Urothelium cell line (cell line): Measurements from ENCODE around the gene PIGS.
A peak's percentile ranks its signal among the peaks of the same experiment; 100 is the strongest.
"Not testable (repeated sequence)": the region's sequence is repeated elsewhere in the genome, so short reads cannot be mapped to it uniquely, and the experiment has no call there.

Source experiments
- DNase-seq: peaks from one replicate; pipeline ENCODE4 v3.0.0; 2011; ENCODE audit warnings: low spot score, mixed read lengths
- FAIRE-seq: peaks from 2 replicates; lab custom pipeline; 2011; peaks lifted over from hg19 to GRCh38; lab: Jason Lieb, UNC

Gene PIGS

DNA sequence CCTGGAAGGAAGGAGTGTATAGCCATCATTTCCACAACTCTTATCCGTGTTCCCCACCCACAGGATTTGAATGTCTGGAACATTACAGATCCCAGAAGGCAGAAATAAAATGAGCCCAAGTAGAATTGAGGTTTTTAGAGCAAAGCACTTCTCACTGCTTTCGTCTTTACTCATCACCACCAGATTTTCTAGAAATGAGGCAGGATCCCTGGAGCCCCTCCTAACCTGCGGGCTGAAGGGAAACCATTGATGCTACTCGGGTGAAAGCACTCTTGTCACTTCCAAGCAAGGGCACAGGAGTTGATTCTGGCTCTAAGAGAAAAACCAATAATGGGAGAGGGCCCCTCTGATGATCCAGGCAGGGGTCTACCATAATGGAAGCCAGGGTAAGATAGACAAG lies 8.2 kb upstream of the PIGS start:
- DNase-seq (no peak), FAIRE-seq (no peak)

DNA sequence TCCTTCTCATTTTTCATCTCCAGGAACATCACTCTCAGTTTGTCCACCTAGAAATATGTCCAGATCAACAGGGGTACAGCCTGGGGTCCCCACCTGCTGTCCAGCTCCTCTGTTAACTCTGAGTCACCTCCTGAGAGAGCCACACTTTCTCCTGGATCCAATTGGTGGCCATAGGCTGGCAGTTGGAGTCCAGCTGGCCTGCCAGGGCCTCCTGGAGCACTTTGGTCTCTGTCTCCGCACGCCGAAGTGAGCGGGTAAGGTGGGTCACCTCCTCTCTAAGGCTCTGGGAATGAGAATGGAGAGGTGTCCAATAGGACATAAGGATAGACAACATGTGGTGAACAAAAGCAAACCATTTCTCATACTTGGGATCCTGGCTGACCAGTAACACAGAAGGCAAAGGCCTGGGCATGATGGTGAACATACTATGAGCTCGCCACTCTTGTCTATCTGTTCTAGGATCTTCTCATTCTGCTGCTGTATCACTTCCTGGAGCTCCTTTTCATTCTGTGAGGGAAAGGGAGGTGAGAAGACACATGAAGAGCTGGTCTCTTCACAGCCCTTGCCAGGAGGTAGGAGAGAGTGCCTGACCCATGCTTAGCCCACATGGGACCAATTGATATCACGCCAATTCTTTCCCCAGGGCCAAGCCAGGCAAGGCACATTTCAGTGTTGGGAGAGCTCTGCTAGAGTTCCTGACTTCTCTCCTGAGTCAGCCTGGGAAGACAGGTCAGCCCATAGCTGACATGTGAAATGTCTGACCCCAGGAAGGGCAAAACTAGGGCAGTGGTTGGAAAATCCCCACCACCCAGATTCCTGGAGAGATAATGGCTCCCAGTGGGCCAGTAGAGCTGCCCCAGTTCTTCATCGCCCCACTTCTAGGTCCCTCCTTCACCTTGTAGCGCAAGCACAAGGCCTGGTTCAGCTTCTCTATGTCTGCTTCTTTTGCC lies 7.2 kb upstream of the PIGS start:
- DNase-seq (no peak), FAIRE-seq (no peak)

DNA sequence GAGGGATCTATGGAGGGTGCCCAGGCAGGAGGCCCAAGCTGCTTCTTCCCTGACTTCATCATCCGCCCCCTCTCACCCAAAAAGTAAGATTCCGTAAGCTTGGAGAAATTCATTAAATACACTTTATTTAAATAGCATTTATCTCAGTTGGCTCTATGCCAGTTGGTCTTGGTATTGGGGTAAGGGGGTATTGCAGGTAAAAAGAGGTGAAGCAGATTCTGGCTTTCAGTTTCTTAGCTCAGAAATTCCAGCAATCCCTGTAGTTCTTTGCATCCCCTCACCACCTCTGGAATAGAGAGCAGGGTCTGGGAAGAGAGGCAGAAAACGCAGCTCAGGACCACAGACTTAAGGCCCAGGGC lies 6.1 kb upstream of the PIGS start:
- DNase-seq (no peak), FAIRE-seq (no peak)

DNA sequence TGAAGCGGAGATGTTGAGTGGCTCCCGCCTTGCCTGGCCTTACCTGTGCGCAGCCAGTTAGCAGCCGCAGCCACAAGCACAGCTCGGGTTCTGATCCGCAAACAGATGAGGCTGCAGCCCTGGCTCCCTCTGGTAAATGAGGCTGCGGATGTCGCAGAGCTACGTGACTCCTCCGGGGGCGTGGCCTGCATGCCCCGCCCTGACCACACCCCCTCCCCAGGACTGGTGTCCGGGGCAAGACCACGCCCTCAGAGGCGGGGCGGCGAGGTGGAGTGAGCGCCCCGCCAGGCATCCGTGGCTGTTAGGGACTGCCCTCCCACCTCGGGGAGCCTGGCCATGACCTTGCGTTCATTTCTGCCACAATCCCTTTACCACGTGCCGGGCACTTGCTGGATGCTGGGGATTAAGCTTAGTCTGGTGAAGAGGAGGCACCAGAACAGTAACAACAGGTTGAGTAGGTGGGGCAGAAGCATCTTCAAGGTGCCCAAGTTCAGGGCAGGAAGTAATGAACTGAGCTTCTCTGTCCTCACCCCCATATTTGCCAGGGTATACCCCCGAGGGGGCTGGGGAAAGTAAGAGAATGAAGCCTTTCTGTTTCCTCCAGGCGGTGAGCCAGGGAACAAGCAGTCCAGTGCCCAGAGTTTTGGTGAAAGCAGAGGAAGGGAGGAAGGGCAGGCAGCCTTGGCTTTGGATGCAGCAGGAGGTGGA lies 5.6 kb upstream of the PIGS start, which contains the start of gene ALDOC:
Gene ALDOC, minus strand, starts transcription at position 138 of the 708 bp plus-strand sequence. CDS start 1,363 bp downstream, outside the sequence.
- peak; percentile 96 for DNase-seq
- peak; percentile 94 for FAIRE-seq

DNA sequence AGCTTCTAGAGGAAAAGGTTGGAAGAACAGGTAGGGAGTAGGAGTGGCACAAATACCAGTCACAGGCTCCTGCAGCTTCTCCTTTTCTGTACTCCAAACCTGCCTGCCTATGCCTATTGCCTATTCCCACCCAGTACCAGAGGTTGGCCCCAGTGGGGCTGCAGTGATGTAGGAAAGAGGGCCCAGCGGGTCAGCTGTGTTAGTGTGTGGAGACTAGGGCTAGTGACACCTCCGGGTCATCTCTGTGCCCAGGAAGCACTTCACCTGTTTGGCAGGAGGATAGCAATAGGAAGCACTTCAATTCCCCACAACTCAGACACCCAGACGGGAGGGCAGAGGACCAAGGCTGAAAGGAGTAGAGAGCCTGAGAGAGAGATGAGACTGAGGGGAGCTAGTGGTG lies 4.7 kb upstream of the PIGS start:
- FAIRE-seq = peak; percentile 17
- DNase-seq = not testable (repeated sequence)

DNA sequence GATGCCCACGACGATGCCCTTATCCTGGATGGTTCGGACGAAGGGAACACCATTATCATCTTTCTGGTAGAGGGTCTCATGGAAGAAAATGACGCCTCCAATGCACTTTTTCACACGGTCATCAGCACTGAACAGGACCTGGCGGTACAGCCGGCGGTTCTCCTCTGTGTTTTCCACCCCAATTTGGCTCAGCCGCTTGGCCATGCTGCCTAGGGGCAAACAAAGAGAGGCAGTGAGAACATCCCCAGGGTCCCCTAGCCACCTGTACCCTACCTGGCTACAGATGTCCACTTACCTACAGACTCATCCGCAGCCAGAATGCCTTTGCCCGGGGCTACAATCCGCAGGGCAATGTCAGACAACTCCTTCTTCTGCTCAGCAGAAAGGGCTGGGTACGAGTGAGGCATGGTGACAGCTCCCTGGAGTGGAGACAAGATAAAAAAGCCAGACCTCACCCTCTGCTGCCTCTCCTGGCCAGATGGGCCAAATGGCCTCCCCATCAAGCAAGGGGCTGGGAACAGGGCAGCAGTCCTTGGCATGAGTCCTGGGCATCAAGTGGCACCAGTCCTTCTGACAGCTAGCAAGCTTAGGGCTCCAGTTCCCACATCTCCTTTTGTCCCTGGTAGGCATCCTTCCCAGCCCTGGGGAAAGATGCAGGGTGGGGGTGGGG lies 3.9 kb upstream of the PIGS start:
- no peak for FAIRE-seq

DNA sequence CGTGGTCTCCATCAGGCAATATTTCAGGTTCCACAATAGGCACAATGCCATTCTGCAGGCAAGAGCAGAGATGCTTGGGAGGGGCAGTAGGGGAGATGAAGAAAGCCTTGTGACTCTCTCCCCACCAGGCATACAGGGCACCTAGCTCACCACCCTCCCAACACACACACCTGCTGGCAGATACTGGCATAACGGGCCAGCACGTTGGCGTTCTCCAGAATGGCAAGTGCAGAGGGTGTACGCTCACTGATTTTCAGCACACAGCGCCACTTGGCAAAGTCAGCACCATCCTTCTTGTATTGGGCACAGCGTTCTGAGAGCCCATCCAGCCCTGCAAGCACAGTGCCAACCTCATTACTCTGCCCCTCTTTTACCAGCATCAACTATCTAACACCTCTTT lies 3.2 kb upstream of the PIGS start:
- DNase-seq (no peak), FAIRE-seq (no peak)

More for the DNA sequence above, 3.9 kb upstream of the PIGS start:
- no peak for DNase-seq

DNA sequence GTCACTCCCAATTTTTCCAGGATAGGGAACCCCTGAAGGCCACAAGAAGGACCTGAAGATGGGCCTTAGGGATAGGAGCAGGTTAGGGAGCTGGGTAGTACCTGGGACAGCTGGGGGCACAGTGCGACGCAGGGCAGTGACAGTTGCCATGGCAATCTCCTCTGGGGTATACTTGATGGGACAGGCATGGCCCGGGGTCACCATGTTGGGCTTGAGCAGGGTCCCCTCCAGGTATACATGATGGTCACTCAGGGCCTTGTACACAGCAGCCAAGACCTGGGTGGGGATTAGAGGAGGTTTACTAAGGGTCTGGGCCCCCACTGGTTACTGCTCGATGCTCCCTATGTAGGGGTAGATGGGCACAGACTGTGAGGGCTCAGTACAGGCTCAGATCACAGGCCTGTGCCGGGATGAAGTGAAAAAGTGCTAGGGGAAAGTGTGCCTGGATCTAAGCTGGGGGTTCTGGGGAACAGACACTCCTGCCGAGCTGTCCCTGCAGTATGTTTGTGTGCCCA lies 2.7 kb upstream of the PIGS start:
- FAIRE-seq (no peak), DNase-seq (no peak)

DNA sequence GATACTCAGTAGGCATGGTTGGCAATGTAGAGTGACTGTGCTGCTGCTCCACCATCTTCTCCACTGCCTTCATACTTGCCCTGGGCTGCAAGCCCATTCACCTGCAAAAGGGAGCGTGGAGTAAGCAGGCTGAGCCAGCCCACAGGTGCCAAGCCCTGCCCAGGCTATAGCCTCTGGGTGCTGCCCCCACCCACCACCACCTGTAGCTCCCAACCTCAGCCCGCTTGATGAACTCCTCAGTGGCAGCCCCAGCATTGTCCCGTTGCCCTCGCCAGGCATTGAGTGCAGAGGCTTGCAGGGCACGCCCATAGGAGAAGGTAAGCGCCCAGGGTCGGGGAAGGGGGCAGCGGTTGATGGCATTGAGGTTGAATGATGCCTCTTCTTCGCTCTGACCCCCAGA lies 2.2 kb upstream of the PIGS start:
- FAIRE-seq (no peak), DNase-seq (no peak)

DNA sequence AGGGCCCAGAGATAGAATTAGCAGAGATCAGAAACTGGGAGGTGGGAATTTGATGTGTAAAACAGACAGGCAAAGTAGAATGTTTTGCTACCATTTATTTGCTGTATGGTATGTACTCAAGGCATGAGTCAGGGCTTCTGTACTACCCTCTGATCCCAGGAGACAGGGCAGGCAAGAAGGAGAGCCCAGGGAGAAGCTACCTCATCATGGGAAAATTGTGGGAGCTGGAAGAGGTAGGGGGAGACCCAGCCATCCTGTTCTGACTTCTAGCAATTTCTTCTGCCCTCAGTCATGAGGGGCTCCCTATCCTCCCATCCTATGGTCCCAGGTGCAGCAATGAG lies 1.7 kb upstream of the PIGS start:
- no peak for DNase-seq
- FAIRE-seq = no peak

DNA sequence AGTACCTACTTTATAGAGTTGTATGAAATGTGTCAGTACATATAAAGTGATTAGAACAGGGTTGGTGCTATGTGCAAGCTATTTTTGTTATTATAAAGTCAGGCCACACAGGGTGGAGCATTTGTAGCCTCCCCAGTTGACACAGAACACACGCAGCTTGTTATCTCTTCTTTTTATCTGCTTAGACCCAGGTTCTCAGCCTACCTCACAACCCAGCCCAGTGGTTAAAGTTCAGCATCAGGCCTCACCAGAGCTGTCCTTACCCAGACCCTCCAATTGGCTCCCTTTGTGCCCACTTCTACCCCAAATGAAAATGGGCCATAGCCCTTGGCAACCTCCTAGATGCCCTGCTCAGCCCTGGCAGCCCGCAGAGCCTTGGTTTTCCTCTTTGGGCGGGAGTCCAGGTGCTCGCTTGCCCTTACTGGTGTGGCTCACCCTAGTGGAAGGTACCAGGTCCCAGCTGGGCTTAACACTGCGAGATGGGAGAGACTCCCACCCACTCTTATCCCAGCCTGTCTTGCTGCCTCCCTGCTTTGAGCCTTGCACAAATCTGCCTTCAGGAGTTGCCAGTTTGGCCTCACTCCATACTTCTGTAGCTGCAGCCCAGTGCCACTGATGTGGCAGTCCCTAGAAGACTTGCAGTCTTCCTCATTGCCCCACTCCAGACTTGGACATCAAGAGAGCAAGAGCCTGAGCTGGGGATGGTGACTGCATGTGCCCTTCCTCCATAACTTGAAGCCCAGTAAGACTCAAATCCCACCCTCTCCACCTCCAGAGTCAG lies 1.1 kb upstream of the PIGS start:
- DNase-seq (no peak), FAIRE-seq (no peak)

DNA sequence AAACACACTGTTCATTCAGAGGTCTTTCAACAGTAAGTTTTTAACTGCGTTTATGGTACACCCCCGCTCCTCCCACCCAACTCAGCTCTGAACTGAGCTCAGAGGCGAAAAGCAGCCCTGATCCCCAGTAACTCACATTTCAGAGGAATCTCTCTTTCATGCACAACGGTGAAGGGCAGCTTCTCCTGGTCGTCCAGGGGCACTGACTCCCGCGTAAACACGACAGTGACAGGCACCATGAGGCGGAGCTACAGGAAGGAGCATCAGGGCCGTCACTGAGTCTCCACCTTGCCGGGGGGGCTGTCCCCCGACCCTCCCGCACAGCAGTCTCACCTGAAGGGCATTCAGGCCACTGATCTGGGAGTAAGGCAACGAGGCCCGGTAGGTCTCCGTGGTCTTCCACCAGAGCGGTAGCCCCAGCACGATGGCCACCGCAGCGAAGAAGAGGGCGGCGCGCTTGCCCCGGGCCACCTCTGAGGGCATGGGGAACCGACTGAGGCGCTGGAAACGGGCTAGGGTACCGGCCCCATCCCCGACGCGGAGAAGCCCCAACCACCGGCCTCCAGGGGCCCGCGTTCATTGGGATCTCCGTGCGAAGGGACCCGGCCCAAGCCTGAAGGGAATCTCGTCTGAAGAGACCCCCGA lies 486 bp downstream of the PIGS start:
- FAIRE-seq (no peak), DNase-seq (peak; percentile 46)

DNA sequence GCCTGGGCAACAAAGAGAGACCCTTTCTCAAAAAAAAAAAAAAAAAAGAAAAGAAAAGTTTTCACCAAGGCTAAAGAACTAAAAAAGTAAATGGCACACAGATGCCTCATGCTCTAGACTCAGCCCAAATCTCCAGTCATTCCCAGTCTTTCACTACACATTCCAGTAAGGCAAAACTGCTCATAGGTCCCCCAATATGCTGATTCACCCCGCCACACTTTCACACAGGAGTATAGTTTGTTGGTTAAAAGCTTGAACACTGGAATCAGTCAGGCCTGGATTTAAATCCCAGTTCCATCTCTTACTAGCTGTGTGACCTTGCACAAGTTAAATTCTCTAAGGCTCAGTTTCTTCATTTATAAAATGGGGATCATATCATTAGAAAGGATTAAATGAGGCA lies 1.9 kb downstream of the PIGS start:
- no peak for FAIRE-seq
- no peak for DNase-seq

DNA sequence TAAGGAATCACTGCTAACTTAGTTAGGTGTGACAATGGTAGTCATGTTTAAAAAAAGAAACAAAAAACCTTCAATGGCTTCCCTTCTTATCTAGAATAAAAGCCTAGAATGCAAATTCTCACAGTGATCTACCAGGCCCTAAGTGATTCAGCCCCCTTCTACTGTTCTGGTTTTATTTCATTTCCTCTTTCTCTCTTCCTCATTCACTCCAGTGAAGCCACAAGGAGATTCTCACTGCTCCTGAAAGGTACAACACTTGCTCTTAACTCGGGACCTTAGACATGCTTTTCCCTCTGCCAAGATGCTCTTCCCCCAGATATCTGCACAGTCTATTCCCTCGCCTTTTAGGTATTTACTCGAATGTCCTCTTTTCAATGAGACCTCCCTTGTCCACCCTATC lies 3.7 kb downstream of the PIGS start:
- FAIRE-seq = no peak
- no peak for DNase-seq

DNA sequence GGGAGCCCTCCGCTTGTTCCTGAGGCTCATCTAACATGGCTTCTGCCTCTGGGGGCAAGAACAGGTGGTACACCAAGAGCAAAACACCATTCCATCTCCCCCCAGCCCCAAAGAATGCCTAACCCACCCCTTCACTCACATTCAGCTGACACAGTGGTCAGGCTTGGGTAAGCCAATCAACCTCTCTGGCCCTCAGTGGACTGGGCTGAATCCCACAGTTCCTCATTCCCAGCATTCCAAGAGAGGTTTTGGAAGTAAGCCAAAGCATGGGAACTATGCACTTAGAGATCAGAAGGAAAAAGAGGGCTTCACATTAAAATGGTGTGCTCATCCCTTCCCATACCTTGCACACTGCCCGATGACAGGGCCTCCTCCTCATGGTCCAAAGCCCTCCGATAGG lies 7.8 kb downstream of the PIGS start:
- FAIRE-seq = no peak
- peak; percentile 57 for DNase-seq

DNA sequence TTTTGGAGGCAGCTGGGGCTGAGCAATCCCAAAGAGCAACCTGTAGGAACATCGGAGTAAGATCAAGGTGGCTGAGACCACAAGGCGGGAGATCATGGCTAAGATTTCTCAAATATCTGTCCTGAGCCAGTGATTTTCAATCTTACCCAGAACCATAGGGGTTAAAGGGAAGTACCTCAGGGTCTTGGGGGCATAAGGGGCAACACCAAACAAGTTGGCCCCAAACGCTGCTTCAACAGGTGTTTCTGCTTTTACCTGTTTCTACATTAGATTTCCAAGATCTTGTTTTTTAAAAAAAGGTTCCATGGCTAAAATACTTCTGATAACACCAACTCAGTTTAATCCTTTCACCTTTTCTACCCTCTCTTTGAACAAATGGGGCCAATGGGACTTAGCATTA lies 16.3 kb downstream of the PIGS start:
- FAIRE-seq (no peak), DNase-seq (no peak)

DNA sequence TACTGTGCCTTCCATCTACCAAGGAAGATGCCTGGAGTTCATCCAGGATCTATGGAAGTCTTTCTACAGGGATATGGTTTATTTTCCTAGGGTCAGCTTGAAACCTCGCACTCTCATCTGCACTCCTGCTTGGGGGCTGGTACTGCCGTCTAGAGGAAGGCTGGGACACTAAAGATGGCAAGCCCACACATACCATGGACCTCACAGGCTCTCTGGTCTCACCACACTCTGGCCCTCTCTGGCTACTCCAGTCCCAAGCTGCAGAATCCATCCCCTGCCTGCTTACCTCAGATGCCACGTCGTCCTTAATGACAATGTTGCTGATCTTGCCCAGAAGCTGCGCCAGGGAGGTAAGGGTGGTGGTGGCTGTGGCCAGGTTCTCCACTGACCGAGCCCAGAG lies 16.8 kb downstream of the PIGS start:
- FAIRE-seq = no peak
- no peak for DNase-seq

DNA sequence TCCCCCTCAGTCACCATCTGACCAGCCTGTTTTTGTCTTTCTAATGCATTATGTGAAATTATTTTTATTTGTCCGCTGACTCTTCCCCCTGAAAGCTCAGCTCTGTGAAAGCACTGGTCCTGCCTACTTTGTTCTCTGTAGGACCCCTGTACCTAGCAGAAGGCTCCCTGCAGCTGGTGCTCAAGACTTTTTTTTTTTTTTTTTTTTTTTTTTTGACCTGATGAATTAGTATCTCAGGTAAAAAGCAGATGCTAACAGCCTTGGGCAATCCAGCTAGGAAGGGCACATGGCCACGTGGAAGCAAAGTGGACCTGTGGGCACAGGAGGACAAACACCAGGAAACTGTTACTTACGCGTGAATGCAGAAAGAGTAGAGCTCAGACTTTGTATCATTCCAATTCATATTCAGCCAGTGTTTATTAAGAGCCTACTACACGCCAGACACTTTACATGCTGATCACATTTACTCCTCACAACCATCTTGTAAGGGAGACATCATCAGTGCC lies 18.3 kb downstream of the PIGS start:
- no peak for FAIRE-seq
- no peak for DNase-seq

DNA sequence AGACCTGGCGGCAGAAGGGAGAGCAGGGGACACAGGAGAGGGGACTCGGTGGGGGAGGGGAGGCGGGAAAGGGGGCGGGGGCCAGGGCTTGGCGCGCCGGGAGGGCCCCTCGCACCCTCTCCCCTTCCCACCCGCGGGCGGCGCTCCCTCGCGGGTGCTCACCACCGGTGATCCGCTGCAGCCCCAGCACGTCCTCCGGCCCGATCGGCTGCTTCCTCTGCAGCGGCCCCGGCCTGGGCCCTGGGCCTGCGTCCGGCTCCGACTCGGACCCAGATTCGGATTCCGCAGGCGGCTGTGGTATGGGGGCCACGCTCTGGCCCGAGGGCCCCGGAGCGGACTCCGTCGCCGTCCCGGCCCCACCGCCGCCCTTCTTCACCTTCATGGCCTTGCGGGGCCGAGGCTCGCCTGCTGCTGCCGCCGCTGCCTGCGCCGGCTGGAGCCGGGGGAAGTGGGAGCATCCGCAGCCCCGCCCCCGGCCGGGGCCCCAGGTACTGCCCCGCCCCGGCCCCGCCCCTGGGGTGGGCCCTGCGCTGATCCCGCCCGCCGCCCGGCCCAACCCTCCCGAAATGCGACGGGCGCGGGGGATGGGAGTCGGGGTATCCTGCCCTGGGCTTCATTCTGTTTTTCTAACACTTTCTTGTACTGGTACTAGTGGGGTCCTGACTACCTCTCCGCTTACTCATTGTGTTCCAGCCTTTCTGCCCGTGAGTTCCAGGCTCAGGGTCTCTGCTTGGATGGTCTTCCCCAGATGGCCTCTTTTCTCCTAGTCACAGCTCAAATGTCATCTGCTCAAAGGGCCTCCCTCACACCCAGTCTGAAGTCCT lies 18.9 kb downstream of the PIGS start, which contains the start of gene UNC119:
Gene UNC119, minus strand, starts transcription at position 449 of the 824 bp plus-strand sequence. Its CDS starts 67 bp downstream, at position 382.
- peak; percentile 97 for DNase-seq
- FAIRE-seq = no peak
